G401 (cell line): ENCODE measurements around the gene NLRC4. TPM values are rescaled to one million over a fixed set of nuclear protein-coding genes. Genes with fewer than 3 reads are reported as not detected.

Experiments used
- total RNA-seq: library from RNA; depleted of rRNA; stranded (reverse); fragments of >200 nt; shearing (Covaris generic); gene quantifications from 2 replicates; pipeline ENCODE4 v1.2.3, GENCODE V29; 2014; rRNA removed

NLRC4 gene
- total RNA-seq, 1 experiment from 2014 or later = not detected

Other genes starting within 250 kb of the NLRC4 start
- gene DPY30, start 225.1 kb downstream of the NLRC4 start, total RNA-seq = 94.9 and 118 TPM in 2 replicates
- gene SPAST, start 201.3 kb downstream of the NLRC4 start, total RNA-seq = 21.5 and 52.9 TPM in 2 replicates
- 21.8 and 24.1 TPM in 2 replicates for gene SLC30A6, start 99.0 kb downstream of the NLRC4 start, total RNA-seq
- 5.8 and 16.1 TPM in 2 replicates for gene YIPF4, start 13.0 kb upstream of the NLRC4 start, total RNA-seq
- gene BIRC6, start 92.1 kb upstream of the NLRC4 start, total RNA-seq = 31.6 and 70.8 TPM in 2 replicates